NCI-H1694 treated with DMSO at 0.1 percent for 48 hours (cell line): ENCODE data around the gene SFXN5.

Experiments used
- DNase-seq: peaks from one replicate; lab custom pipeline; 2025; lab: John Stamatoyannopoulos, UW

SFXN5 gene

DNA sequence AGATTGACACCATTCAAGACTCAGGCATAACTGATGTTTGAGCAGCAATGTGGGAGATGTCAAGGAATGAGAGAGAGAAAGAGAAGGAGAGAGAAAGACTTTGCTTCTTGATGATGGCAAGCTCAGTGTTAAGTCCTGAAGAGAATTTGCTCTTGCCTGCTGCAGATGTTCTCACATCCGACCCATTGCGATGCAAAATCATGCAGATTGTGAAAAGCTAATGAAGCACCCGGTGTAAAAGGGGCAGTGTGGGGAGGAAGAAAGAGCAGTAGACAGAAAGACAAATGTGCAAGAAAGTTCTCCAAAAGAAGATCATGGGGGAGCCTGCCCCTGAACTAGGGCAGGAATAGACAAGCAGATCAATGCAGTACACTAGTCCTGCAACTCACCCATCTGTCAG, 96.5 kb downstream of the SFXN5 start:
- DNase-seq: peak; percentile 27

- no peak for DNase-seq
Observed at GRCh38 chr2:72974436-72974754, 97.1 kb downstream of the SFXN5 start.

DNA sequence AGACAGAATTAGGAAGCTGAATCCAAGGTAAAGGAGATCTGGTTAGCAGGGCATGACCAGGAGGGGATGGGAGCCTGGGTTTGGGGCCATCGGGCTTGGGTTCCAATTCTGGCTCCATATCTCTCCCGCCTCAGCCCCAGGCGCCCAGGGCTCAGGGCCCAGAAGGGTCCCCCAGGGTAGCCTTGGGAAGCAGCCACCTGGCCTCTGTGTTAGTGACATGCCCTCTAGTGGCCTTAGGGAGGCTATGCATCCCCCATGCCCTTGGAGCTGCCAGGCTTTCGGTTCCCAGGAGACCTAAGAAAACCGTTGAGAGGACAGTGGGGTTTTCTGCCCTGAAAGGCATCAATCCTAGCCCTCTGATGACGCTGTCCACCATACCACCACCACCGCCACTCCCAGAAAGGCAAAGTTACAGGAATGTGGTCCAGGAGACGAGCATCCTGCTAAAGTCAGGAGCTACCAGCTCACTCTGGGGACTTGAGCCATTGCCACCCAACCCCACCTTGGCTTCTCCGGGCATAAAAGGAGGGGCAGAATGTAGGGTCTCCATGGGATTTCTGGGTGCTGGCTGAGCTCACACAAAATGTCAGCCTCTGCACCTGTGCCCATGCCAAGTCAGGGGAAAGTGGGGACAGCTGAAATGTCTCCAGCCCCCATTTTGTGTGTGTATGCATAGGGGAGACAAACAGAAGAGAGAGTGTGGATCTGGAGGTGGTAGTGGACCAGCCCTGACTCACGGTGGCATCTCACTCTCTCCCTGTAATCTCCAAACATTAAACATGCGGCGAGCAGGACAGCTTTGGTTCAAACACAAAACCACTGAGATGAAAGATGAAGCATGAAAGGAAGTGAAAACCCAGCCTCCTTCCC, 97.7 kb downstream of the SFXN5 start:
- DNase-seq: peak; percentile 91

DNA sequence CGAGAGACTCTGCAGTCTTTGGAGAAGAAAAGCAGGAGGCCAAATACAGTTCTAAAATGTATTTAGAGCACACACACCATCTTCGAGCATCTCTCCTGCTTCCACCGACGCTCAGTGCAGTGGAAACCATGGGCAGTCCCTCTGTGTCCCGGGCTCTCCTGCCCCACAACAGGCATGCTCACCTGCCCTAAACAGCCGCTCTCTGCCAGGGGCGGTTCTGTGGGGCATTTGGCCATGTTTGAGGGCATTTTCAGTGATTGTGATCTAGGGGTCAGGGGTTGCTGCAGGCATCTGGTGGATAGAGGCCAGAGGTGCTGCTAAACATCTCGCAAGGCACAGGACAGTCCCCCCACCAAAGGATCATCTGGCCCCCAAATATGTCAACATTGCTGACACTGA, 98.4 kb downstream of the SFXN5 start:
- no peak for DNase-seq

GRCh38 chr2:72972352-72973136, 99.0 kb downstream of the SFXN5 start:
- DNase-seq: no peak

DNA sequence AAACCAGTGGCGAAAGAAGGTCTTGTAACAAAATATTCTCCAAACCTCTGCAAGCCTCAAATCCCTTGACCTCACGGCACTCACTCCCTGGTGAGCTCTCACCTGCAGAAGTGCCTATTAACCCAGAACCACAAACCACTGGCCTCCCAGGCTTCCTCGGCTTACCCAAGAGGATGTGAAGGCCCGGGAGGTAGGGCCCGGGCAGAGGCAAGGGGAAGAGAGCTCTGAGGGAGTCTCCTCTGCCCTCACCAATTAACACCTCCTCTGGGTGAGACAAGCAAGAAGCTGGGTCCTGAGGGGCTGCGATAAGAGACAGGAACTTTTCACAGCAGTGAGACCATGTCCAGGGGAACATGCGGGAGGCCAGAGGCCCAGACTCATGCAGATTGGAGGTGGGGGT, 100.5 kb downstream of the SFXN5 start:
- no peak for DNase-seq

- DNase-seq: no peak
Observed at GRCh38 chr2:72969706-72970105, 101.8 kb downstream of the SFXN5 start.

DNA sequence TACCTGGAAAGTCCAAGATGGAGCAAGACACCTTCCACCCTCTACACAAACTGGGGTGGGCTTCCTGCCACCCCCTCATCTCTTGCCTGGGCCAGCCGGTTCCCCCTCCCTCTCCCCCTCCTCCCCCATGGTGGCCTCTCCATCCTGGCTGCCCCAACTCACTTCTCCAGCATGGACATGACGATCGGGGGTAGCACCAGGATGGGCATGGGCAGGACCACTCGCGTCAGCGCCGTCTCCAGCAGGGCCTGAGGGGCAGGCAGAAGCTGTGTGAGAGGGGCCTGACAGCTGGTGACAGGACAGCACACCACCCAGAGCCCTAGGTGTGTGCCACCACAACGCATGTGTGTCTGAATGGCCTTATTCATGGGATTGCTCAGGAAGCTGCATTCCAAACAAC, 103.2 kb downstream of the SFXN5 start:
- no peak for DNase-seq

- DNase-seq: no peak
Observed at GRCh38 chr2:72965770-72966450, 105.6 kb downstream of the SFXN5 start.

- DNase-seq: no peak
Observed at GRCh38 chr2:72965016-72965415, 106.5 kb downstream of the SFXN5 start.

DNA sequence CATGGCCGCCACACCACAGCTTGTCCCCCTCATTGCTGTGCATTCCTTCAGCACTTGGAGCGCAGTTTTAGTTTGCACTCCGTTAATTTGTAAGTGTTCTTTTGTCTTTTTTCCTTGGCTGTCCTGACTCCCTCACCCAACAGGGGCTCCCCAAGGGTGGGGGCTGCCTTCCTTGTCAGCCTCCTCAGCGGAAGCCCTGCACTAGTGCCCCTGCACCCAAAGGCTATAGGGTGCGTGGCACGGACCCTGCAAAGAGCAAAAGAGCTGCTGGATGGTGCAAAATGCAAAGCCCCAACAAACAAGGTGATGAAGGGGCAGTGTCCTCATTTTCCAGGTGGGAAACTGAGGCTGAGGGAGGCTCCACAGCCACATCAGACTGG, 107.4 kb downstream of the SFXN5 start:
- no peak for DNase-seq

GRCh38 chr2:72963423-72964145, 107.9 kb downstream of the SFXN5 start:
- DNase-seq: no peak

DNA sequence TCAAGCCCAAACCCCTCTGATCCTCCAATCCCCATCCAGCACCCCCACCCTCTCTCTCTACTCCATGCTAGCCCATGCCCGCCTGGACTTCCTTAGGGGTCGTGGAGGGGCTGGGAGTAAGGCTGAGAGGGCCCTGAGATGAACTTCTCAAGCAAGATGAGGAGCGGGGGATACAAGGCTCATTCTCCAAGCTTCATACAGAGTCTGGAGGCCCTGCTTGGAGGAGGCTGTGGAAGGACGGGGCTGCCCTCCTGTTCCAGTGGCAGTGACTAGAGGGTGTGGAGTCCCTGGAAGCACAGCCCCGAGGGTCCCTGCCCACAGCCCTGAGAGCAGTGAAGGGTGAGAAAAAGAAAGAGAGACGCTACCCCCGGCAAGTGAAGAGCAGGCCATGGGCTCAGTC, 108.6 kb downstream of the SFXN5 start:
- DNase-seq: no peak

DNA sequence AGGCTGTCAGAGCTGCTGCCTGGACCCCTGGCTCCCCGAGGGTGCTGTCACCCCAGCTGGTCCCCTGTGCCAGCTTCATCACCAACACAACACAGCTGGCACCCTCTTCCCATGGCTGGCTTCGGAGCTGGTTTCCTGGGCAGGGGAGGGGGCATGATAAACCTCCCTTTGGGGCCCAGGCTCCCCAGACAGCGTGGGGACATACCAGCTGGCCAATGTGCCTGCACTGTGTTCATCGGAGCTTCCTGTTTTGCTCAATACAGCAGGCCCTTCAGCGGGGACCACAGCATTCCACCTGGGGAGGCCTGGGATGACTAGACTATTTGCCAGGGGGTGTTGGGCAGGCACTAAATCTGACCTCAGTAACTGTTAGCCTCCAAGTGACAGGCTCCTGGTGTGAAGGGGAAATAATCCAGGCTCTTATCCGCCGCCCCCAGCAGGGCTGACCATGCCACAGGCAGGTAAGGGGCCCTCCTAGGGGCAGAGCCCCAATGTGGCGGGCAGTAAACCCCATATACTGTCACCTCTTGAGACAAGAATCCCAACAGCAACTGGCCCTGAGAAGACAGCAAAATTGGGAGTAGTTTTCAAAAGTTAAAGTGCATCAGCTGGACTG, 109.6 kb downstream of the SFXN5 start:
- DNase-seq: no peak

DNA sequence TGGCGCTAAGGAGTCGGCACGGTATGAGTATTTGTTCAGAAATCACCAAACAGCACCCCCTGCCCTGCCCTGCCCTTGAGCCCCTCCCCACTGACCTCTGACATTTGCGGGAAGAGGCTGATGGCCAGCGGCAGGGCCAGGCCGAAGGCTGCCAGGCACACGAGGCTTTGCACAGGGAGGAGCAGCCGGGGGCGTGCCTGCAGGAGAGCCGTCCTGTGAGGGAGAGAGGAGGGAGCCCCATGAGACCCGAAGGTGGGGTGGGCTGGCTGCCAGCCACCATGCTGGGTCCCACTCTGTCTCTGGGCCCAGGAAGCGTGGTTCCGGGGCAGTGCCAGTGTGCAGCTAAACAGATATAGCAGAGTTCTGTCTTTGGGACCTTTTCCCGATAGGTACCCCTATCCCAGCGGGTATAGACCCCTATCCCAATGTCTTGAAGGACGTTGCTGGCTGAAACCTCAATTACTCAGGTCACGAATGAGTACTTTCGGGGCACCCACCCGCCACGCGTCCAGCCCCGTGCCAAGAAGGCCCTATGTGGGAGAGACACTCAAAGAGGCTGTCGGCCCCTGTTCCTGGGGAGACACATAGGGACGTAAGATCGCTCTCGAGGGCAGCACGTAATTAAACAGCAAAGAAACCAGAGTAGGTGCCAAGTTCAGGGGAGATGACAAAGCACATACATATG, 110.3 kb downstream of the SFXN5 start:
- no peak for DNase-seq

GRCh38 chr2:72959995-72960981, 111.2 kb downstream of the SFXN5 start:
- no peak for DNase-seq

GRCh38 chr2:72959554-72959953, 112.0 kb downstream of the SFXN5 start:
- DNase-seq: no peak

GRCh38 chr2:72958542-72959385, 112.7 kb downstream of the SFXN5 start:
- no peak for DNase-seq

GRCh38 chr2:72956936-72957335, 114.6 kb downstream of the SFXN5 start:
- no peak for DNase-seq
